SU-DHL-6 (cell line): ENCODE data around the gene LRRC37B.
"Not testable (repeated sequence)": the region's sequence is repeated elsewhere in the genome, so short reads cannot be mapped to it uniquely, and the experiment has no call there.

Experiments
- H2AFZ ChIP-seq: fragments of 200-600 bp; sonication (generic); 2 replicates; pipeline ENCODE4 v1.6.1; 2014; ENCODE audit warnings: low read depth, mild to moderate bottlenecking, moderate library complexity, mixed read lengths, antibody characterized with exemption, low read length; ENCODE audit not compliant: severe bottlenecking
- H3F3A ChIP-seq: fragments of 200-600 bp; shearing (Covaris generic); 2 replicates; pipeline ENCODE4 v1.6.0; 2016; ENCODE audit warnings: antibody characterized with exemption, mild to moderate bottlenecking; ENCODE audit not compliant: insufficient read depth
- H3K27ac ChIP-seq: fragments of 200-600 bp; sonication (generic); 2 replicates; pipeline ENCODE4 v1.5.1; 2016; ENCODE audit warnings: low read depth, mild to moderate bottlenecking, low read length, moderate library complexity, mixed read lengths
- H3K27me3 ChIP-seq: fragments of 200-600 bp; sonication (generic), shearing (Covaris generic); 2 replicates; pipeline ENCODE4 v1.6.0; 2014; ENCODE audit warnings: mild to moderate bottlenecking, low read length
- H3K36me3 ChIP-seq: fragments of 200-600 bp; sonication (generic); 2 replicates; pipeline ENCODE4 v1.6.1; 2014; ENCODE audit warnings: mild to moderate bottlenecking, low read length, mixed read lengths
- H3K4me2 ChIP-seq: fragments of 300-600, 200-600 bp; shearing (Covaris generic), sonication (generic); 2 replicates; pipeline ENCODE4 v1.6.0; 2014; ENCODE audit warnings: low read length, low read depth, mild to moderate bottlenecking; ENCODE audit not compliant: poor library complexity, severe bottlenecking
- H3K4me3 ChIP-seq: fragments of 200-600 bp; sonication (generic); 2 replicates; pipeline ENCODE4 v1.5.1; 2014; ENCODE audit warnings: antibody characterized with exemption, low read length, mild to moderate bottlenecking, mixed read lengths; ENCODE audit not compliant: insufficient read depth, poor library complexity, severe bottlenecking
- H3K79me2 ChIP-seq: fragments of 200-600 bp; sonication (generic); 2 replicates; pipeline ENCODE4 v1.6.1; 2014; ENCODE audit warnings: mild to moderate bottlenecking, low read length, moderate library complexity; ENCODE audit not compliant: insufficient read depth
- H3K9ac ChIP-seq: fragments of 200-600 bp; sonication (generic); 2 replicates; pipeline ENCODE4 v1.7.0; 2014; ENCODE audit warnings: mild to moderate bottlenecking, low read length
- H3K9me2 ChIP-seq: fragments of 200-600 bp; sonication (generic); replicated peaks from 2 replicates; pipeline ENCODE4 v1.6.1; 2014; ENCODE audit warnings: low read length; ENCODE audit not compliant: insufficient read depth
- H3K9me3 ChIP-seq: fragments of 200-600 bp; sonication (generic); 2 replicates; pipeline ENCODE4 v1.6.1; 2014; ENCODE audit warnings: low read length, mixed read lengths; ENCODE audit not compliant: insufficient read depth
- H4K20me1 ChIP-seq: fragments of 200-600 bp; sonication (generic); 2 replicates; pipeline ENCODE4 v1.6.1; 2014; ENCODE audit warnings: low read depth, mild to moderate bottlenecking, antibody characterized with exemption, low read length, moderate library complexity, mixed read lengths
- CTCF ChIP-seq: fragments of 200-600 bp; sonication (generic); IDR thresholded peaks from one replicate; pipeline ENCODE4 v1.5.1; 2017; ENCODE audit warnings: antibody characterized with exemption, mild to moderate bottlenecking, low read length, moderate library complexity; ENCODE audit not compliant: insufficient read depth, poor library complexity, severe bottlenecking
- EZH2phosphoT487 ChIP-seq: fragments of 200-600 bp; sonication (generic), shearing (Covaris generic); conservative IDR thresholded peaks from 2 replicates; pipeline ENCODE4 v1.6.1; 2018; ENCODE audit warnings: mild to moderate bottlenecking, antibody characterized with exemption, low read length, moderate library complexity, mixed read lengths

The LRRC37B gene

GRCh38 chr17:32084942-32085829 is 78.0 kb downstream of the LRRC37B start:
- not testable (repeated sequence) for H3K27ac ChIP-seq, H2AFZ ChIP-seq, H3K4me3 ChIP-seq, H3K36me3 ChIP-seq, H3K4me2 ChIP-seq, H3K9ac ChIP-seq, H3K9me2 ChIP-seq, H3K27me3 ChIP-seq, H3K79me2 ChIP-seq, H3K9me3 ChIP-seq, H3F3A ChIP-seq, H4K20me1 ChIP-seq

- not testable (repeated sequence) for H3K36me3 ChIP-seq, H4K20me1 ChIP-seq, H3K27ac ChIP-seq, H3K4me3 ChIP-seq, H3K79me2 ChIP-seq, H3F3A ChIP-seq, H3K9ac ChIP-seq, H3K4me2 ChIP-seq, H3K9me3 ChIP-seq, H2AFZ ChIP-seq, H3K27me3 ChIP-seq, H3K9me2 ChIP-seq
Measured at GRCh38 chr17:32086833-32087232, 79.7 kb downstream of the LRRC37B start.

GRCh38 chr17:32092062-32092461 is 84.9 kb downstream of the LRRC37B start:
- not testable (repeated sequence) for H3K36me3 ChIP-seq, H3K9me3 ChIP-seq, H3F3A ChIP-seq, H3K9me2 ChIP-seq, H3K4me3 ChIP-seq, H2AFZ ChIP-seq, H3K9ac ChIP-seq, H4K20me1 ChIP-seq, H3K27me3 ChIP-seq, H3K27ac ChIP-seq, H3K79me2 ChIP-seq, H3K4me2 ChIP-seq

GRCh38 chr17:32099686-32100085 is 92.5 kb downstream of the LRRC37B start:
- Histone ChIP-seq H3K27me3 (no peaks in the 10 kb centered on the region), H3K79me2 (no peaks in the 10 kb centered on the region), H3F3A (no peaks in the 10 kb centered on the region), H3K9ac (no peak overlapping the region), H3K4me2 (no peak overlapping the region), H4K20me1 (no peaks in the 10 kb centered on the region), H3K4me3 (no peak overlapping the region), H2AFZ (no peak overlapping the region), H3K9me2 (no peaks in the 10 kb centered on the region), H3K27ac (no peak overlapping the region), H3K9me3 (no peaks in the 10 kb centered on the region), H3K36me3 (no peaks in the 10 kb centered on the region)
- no peak for TF ChIP-seq CTCF
- TF ChIP-seq EZH2phosphoT487 = no peak

GRCh38 chr17:32100323-32100722 is 93.1 kb downstream of the LRRC37B start:
- not testable (repeated sequence) for H4K20me1 ChIP-seq, H3K4me2 ChIP-seq, H3K36me3 ChIP-seq, H3K4me3 ChIP-seq, H3K9me3 ChIP-seq, H3K9me2 ChIP-seq, H3K9ac ChIP-seq, H3F3A ChIP-seq, H2AFZ ChIP-seq, H3K79me2 ChIP-seq, H3K27ac ChIP-seq, H3K27me3 ChIP-seq
